ENCODE data around the gene CCDC192.

The CCDC192 gene

DNA sequence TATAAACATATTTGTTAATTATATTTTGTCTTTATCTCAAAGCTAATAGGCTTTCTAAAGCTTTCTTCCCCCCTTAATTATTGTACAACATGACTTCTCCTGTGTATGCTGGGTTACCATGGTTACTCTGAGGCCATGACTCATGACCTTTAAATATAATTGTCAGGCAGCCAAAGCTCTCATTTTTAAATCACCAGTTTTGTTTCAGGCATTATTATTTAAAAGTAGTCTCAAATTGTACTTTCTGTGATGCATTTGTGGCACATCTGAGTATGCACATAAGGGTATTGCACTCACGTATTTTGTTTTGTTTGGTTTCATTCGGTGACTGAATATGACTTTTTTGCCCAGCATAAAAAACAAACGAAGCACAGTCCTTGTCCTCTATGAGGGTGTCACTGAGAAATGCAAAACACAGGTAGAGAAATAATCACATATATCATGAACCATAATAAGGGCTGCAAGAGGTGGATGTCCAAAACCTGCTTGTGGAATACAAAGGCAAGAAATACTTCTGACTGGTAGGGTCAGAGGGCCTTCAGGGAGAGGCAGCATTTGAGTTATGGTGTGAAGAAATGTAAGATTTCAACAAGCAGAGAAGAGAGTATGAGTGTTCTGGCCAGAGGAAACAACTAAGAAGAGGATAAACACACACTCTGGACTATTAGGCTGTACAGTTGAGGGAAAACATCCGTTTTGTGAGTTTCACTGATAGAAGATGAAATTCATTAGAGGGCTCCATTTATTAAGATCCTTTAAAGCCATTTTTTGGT, 2.1 kb downstream of the CCDC192 start:
- H3K27ac ChIP-seq (ENCODE audit: extremely low read depth, low read depth, low read length): no peak overlapping the region
- no peaks in the 10 kb centered on the region for H3K4me1 ChIP-seq (ENCODE audit: control insufficient read depth, insufficient read depth, low read length)
- no peaks in the 10 kb centered on the region for H3K36me3 ChIP-seq (ENCODE audit: control insufficient read depth in 2 of 2, insufficient read depth in 1 of 2, low read length in 2 of 2)
- TF ChIP-seq KLF9 (tag by site-specific recombination; IDR thresholded peaks at IDR 0.05; ENCODE audit: low read depth) (no peak), ZNF121 (tag by site-specific recombination; IDR thresholded peaks at IDR 0.05) (no peak), GLIS2 (tag by site-specific recombination; IDR thresholded peaks at IDR 0.05) (no peak), ZNF792 (tag by site-specific recombination; IDR thresholded peaks at IDR 0.05) (no peak), ZNF544 (tag by site-specific recombination; IDR thresholded peaks at IDR 0.05) (no peak), ZBTB8A (tag by site-specific recombination; IDR thresholded peaks at IDR 0.05) (no peak), ZNF2 (tag by site-specific recombination; IDR thresholded peaks at IDR 0.05) (no peak), ZNF514 (tag by site-specific recombination; IDR thresholded peaks at IDR 0.05) (no peak)
- TF ChIP-seq, protein P1, sequence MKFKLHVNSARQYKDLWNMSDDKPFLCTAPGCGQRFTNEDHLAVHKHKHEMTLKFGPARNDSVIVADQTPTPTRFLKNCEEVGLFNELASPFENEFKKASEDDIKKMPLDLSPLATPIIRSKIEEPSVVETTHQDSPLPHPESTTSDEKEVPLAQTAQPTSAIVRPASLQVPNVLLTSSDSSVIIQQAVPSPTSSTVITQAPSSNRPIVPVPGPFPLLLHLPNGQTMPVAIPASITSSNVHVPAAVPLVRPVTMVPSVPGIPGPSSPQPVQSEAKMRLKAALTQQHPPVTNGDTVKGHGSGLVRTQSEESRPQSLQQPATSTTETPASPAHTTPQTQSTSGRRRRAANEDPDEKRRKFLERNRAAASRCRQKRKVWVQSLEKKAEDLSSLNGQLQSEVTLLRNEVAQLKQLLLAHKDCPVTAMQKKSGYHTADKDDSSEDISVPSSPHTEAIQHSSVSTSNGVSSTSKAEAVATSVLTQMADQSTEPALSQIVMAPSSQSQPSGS (tag by site-specific recombination; IDR thresholded peaks at IDR 0.05; ENCODE audit: low read depth): no peak
- TF ChIP-seq, protein P2, sequence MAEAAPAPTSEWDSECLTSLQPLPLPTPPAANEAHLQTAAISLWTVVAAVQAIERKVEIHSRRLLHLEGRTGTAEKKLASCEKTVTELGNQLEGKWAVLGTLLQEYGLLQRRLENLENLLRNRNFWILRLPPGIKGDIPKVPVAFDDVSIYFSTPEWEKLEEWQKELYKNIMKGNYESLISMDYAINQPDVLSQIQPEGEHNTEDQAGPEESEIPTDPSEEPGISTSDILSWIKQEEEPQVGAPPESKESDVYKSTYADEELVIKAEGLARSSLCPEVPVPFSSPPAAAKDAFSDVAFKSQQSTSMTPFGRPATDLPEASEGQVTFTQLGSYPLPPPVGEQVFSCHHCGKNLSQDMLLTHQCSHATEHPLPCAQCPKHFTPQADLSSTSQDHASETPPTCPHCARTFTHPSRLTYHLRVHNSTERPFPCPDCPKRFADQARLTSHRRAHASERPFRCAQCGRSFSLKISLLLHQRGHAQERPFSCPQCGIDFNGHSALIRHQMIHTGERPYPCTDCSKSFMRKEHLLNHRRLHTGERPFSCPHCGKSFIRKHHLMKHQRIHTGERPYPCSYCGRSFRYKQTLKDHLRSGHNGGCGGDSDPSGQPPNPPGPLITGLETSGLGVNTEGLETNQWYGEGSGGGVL (tag by site-specific recombination; IDR thresholded peaks at IDR 0.05): no peak
- no peak overlapping the region for H3K4me3 ChIP-seq (ENCODE audit: low read depth, low read length)
- CTCF ChIA-PET: no interaction called here
- no peaks in the 10 kb centered on the region for H3K9me3 ChIP-seq (ENCODE audit: control insufficient read depth, insufficient read depth, low read depth, low read length)
- POLR2A ChIA-PET: no interaction called here

DNA sequence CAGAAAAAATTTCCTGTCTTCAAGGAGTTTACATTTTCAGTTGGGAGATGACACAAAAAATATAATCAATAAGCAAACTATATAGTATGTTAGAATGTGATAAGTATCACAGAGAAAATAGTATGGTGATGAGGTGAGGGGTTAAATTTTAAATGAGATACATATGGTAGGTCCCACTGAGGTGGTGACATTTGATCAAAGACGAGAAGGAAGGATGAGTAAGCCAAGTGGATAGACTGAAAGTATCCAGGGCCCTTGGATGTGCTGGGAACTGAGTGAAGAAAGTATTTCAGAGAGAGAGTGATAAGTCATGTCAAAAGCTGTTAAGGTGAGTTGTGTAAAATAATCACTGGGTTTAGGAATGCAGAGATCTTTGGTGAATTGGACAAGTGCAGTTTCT, 3.5 kb downstream of the CCDC192 start:
- H3K9me3 ChIP-seq (ENCODE audit: control insufficient read depth, insufficient read depth, low read depth, low read length): no peaks in the 10 kb centered on the region
- no peaks in the 10 kb centered on the region for H3K4me1 ChIP-seq (ENCODE audit: control insufficient read depth, insufficient read depth, low read length)
- no peak for TF ChIP-seq ZNF433 (tag by site-specific recombination; IDR thresholded peaks at IDR 0.05; ENCODE audit: low read depth)
- TF ChIP-seq YY1 (tag by site-specific recombination; IDR thresholded peaks at IDR 0.05): no peak
- TF ChIP-seq, protein P3, sequence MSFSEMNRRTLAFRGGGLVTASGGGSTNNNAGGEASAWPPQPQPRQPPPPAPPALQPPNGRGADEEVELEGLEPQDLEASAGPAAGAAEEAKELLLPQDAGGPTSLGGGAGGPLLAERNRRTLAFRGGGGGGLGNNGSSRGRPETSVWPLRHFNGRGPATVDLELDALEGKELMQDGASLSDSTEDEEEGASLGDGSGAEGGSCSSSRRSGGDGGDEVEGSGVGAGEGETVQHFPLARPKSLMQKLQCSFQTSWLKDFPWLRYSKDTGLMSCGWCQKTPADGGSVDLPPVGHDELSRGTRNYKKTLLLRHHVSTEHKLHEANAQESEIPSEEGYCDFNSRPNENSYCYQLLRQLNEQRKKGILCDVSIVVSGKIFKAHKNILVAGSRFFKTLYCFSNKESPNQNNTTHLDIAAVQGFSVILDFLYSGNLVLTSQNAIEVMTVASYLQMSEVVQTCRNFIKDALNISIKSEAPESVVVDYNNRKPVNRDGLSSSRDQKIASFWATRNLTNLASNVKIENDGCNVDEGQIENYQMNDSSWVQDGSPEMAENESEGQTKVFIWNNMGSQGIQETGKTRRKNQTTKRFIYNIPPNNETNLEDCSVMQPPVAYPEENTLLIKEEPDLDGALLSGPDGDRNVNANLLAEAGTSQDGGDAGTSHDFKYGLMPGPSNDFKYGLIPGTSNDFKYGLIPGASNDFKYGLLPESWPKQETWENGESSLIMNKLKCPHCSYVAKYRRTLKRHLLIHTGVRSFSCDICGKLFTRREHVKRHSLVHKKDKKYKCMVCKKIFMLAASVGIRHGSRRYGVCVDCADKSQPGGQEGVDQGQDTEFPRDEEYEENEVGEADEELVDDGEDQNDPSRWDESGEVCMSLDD (tag by site-specific recombination; IDR thresholded peaks at IDR 0.05): no peak
- TF ChIP-seq ZNF174 (tag by site-specific recombination; IDR thresholded peaks at IDR 0.05): no peak
- 0 out of 2 replicates have a peak, but pooled peaks have one; percentile 22 for TF ChIP-seq PRDM1 (tag by site-specific recombination; IDR thresholded peaks at IDR 0.05)
- peak; percentile 67; the same call in 1 of the 2 replicates for TF ChIP-seq ZNF664 (tag by site-specific recombination; IDR thresholded peaks at IDR 0.05)
- TF ChIP-seq, protein P4, sequence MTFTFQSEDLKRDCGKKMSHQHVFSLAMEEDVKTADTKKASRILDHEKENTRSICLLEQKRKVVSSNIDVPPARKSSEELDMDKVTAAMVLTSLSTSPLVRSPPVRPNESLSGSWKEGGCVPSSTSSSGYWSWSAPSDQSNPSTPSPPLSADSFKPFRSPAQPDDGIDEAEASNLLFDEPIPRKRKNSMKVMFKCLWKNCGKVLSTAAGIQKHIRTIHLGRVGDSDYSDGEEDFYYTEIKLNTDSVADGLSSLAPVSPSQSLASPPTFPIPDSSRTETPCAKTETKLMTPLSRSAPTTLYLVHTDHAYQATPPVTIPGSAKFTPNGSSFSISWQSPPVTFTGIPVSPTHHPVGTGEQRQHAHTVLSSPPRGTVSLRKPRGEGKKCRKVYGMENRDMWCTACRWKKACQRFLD (tag by site-specific recombination; IDR thresholded peaks at IDR 0.05): no peak
- no peak for TF ChIP-seq ZNF138 (tag by site-specific recombination; IDR thresholded peaks at IDR 0.05; ENCODE audit: borderline replicate concordance)
- no peak for TF ChIP-seq TRIM28 (IDR thresholded peaks at IDR 0.05; ENCODE audit: borderline replicate concordance, low read length)
- TF ChIP-seq, protein P5, sequence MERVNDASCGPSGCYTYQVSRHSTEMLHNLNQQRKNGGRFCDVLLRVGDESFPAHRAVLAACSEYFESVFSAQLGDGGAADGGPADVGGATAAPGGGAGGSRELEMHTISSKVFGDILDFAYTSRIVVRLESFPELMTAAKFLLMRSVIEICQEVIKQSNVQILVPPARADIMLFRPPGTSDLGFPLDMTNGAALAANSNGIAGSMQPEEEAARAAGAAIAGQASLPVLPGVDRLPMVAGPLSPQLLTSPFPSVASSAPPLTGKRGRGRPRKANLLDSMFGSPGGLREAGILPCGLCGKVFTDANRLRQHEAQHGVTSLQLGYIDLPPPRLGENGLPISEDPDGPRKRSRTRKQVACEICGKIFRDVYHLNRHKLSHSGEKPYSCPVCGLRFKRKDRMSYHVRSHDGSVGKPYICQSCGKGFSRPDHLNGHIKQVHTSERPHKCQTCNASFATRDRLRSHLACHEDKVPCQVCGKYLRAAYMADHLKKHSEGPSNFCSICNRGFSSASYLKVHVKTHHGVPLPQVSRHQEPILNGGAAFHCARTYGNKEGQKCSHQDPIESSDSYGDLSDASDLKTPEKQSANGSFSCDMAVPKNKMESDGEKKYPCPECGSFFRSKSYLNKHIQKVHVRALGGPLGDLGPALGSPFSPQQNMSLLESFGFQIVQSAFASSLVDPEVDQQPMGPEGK (tag by site-specific recombination; IDR thresholded peaks at IDR 0.05): no peak
- TF ChIP-seq, protein P6, sequence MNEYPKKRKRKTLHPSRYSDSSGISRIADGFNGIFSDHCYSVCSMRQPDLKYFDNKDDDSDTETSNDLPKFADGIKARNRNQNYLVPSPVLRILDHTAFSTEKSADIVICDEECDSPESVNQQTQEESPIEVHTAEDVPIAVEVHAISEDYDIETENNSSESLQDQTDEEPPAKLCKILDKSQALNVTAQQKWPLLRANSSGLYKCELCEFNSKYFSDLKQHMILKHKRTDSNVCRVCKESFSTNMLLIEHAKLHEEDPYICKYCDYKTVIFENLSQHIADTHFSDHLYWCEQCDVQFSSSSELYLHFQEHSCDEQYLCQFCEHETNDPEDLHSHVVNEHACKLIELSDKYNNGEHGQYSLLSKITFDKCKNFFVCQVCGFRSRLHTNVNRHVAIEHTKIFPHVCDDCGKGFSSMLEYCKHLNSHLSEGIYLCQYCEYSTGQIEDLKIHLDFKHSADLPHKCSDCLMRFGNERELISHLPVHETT (tag by site-specific recombination; IDR thresholded peaks at IDR 0.05): no peak
- ChIA-PET POLR2A (no interaction called here), CTCF (no interaction called here)
- H3K27ac ChIP-seq (ENCODE audit: extremely low read depth, low read depth, low read length): no peak overlapping the region
- H3K4me3 ChIP-seq (ENCODE audit: low read depth, low read length): no peak overlapping the region
- no peaks in the 10 kb centered on the region for H3K36me3 ChIP-seq (ENCODE audit: control insufficient read depth in 2 of 2, insufficient read depth in 1 of 2, low read length in 2 of 2)
